Body of pancreas (tissue), 4 donors: ENCODE measurements around the gene DOK5.

Experiments
- POLR2A ChIP-seq, 3 donors: fragments of 450-650 bp; IDR thresholded peaks; one replicate each; pipeline ENCODE4 v1.6.1; 2016; ENCODE audit warnings: antibody characterized with exemption in 3 of 3, mild to moderate bottlenecking in 2 of 3
- TF ChIP-seq, protein P1 (sequence below), 7 experiments: fragments of 450-650 bp in 4 of 7; fragments of 200-600 bp in 3 of 7; sonication (generic) in 3 of 7; IDR thresholded peaks; one replicate each; pipeline ENCODE4 v1.5.1; 2016 to 2019; ENCODE audit warnings: antibody characterized with exemption in 7 of 7

DNA sequence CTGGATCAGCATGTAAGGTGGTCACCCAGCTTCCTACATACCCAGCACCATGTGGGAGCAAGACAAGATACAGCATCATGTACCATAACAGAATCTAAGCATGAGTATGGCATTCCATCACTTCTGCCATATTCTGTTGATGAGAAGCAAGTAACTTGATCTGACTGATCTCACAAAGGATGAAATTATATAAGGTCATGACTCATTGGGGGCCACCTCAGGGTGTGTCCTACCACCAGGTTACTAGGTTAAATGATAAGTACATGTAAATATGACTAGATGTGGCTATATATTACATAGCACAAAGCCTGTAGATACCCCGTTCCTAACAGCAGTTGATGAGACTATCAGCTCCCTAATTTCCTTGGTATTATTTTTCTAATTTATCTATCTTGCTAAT is 213.1 kb downstream of the DOK5 start:
- TF ChIP-seq, protein P1, sequence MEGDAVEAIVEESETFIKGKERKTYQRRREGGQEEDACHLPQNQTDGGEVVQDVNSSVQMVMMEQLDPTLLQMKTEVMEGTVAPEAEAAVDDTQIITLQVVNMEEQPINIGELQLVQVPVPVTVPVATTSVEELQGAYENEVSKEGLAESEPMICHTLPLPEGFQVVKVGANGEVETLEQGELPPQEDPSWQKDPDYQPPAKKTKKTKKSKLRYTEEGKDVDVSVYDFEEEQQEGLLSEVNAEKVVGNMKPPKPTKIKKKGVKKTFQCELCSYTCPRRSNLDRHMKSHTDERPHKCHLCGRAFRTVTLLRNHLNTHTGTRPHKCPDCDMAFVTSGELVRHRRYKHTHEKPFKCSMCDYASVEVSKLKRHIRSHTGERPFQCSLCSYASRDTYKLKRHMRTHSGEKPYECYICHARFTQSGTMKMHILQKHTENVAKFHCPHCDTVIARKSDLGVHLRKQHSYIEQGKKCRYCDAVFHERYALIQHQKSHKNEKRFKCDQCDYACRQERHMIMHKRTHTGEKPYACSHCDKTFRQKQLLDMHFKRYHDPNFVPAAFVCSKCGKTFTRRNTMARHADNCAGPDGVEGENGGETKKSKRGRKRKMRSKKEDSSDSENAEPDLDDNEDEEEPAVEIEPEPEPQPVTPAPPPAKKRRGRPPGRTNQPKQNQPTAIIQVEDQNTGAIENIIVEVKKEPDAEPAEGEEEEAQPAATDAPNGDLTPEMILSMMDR (IDR thresholded peaks at IDR 0.05), result no peak
- no peak for TF ChIP-seq POLR2A (IDR thresholded peaks at IDR 0.05)
